Astrocyte (in vitro differentiated cells and primary cell): ENCODE results near the gene RPL6. TPM values are rescaled to one million over a fixed set of nuclear protein-coding genes. Genes with fewer than 3 reads are reported as not detected.
"Not testable (repeated sequence)": the region's sequence is repeated elsewhere in the genome, so short reads cannot be mapped to it uniquely, and the experiment has no call there.

Experiments
- DNase-seq: peaks from one replicate; pipeline ENCODE4 v3.0.0-alpha.2; 2010; ENCODE audit warnings: low read depth
- FAIRE-seq: peaks from 2 replicates; lab custom pipeline; 2011; peaks lifted over from hg19 to GRCh38; lab: Jason Lieb, UNC
- H2AFZ ChIP-seq: 2 replicates; pipeline ENCODE4 v1.6.0; 2012; ENCODE audit warnings: low read depth, low read length, inconsistent platforms
- H3K27ac ChIP-seq: 2 replicates; pipeline ENCODE4 v1.5.1; 2011; ENCODE audit warnings: low read depth, low read length, inconsistent platforms
- H3K27me3 ChIP-seq: 2 replicates; pipeline ENCODE4 v1.6.0; 2011; ENCODE audit warnings: low read length, inconsistent platforms; ENCODE audit not compliant: insufficient read depth
- H3K36me3 ChIP-seq: 2 replicates; pipeline ENCODE4 v1.5.1; 2011; ENCODE audit warnings: low read length, inconsistent platforms; ENCODE audit not compliant: insufficient read depth
- H3K4me1 ChIP-seq: 2 replicates; pipeline ENCODE4 v1.5.1; 2011; ENCODE audit warnings: low read length, inconsistent platforms; ENCODE audit not compliant: insufficient read depth
- H3K4me2 ChIP-seq: 2 replicates; pipeline ENCODE4 v1.6.0; 2012; ENCODE audit warnings: low read length, inconsistent platforms
- H3K4me3 ChIP-seq: 2 replicates; pipeline ENCODE4 v1.5.1; 2011; ENCODE audit warnings: low read depth, mild to moderate bottlenecking, low read length, inconsistent platforms; ENCODE audit not compliant: insufficient read depth
- H3K79me2 ChIP-seq: 2 replicates; pipeline ENCODE4 v1.6.0; 2012; ENCODE audit warnings: mild to moderate bottlenecking, low read length, inconsistent platforms; ENCODE audit not compliant: insufficient read depth
- H3K9ac ChIP-seq: 2 replicates; pipeline ENCODE4 v1.6.0; 2012; ENCODE audit warnings: mild to moderate bottlenecking, low read length, inconsistent platforms
- H3K9me3 ChIP-seq: 2 replicates; pipeline ENCODE4 v1.5.1; 2012; ENCODE audit warnings: low read depth, mild to moderate bottlenecking, low read length, inconsistent platforms; ENCODE audit not compliant: insufficient read depth
- H4K20me1 ChIP-seq: 2 replicates; pipeline ENCODE4 v1.6.0; 2012; ENCODE audit warnings: low read length, inconsistent platforms; ENCODE audit not compliant: insufficient read depth
- H3K27ac Mint-ChIP-seq: one replicate; pipeline ENCODE4 v1.8.0; 2021; ENCODE audit warnings: mild to moderate bottlenecking, mixed read lengths; ENCODE audit not compliant: unreplicated experiment
- H3K27me3 Mint-ChIP-seq: one replicate; pipeline ENCODE4 v1.8.0; 2021; ENCODE audit warnings: low read depth, mixed read lengths; ENCODE audit not compliant: unreplicated experiment
- H3K36me3 Mint-ChIP-seq: one replicate; pipeline ENCODE4 v1.8.0; 2021; ENCODE audit warnings: low read depth, mixed read lengths; ENCODE audit not compliant: unreplicated experiment
- H3K4me1 Mint-ChIP-seq: one replicate; pipeline ENCODE4 v1.8.0; 2021; ENCODE audit warnings: low read depth, mixed read lengths; ENCODE audit not compliant: unreplicated experiment
- H3K4me3 Mint-ChIP-seq: one replicate; pipeline ENCODE4 v1.8.0; 2021; ENCODE audit warnings: mild to moderate bottlenecking, moderate library complexity, mixed read lengths; ENCODE audit not compliant: unreplicated experiment
- H3K9me3 Mint-ChIP-seq: one replicate; pipeline ENCODE4 v1.8.0; 2021; ENCODE audit warnings: mild to moderate bottlenecking, mixed read lengths; ENCODE audit not compliant: unreplicated experiment
- CTCF ChIP-seq: IDR thresholded peaks from 2 replicates; pipeline ENCODE4 v1.5.1; 2011; ENCODE audit warnings: low read depth, mild to moderate bottlenecking, inconsistent platforms, low read length, moderate library complexity; ENCODE audit not compliant: insufficient read depth
- EZH2 ChIP-seq: IDR thresholded peaks from 2 replicates; pipeline ENCODE4 v1.6.1; 2012; ENCODE audit warnings: mild to moderate bottlenecking, low read length, inconsistent platforms; ENCODE audit not compliant: insufficient read depth
- total RNA-seq: library from RNA; stranded (reverse); gene quantifications from 2 replicates; pipeline ENCODE4 v1.2.1, GENCODE V29; 2021

The RPL6 gene
- total RNA-seq, 1 donor from 2014 or later = 1,136 TPM

DNA sequence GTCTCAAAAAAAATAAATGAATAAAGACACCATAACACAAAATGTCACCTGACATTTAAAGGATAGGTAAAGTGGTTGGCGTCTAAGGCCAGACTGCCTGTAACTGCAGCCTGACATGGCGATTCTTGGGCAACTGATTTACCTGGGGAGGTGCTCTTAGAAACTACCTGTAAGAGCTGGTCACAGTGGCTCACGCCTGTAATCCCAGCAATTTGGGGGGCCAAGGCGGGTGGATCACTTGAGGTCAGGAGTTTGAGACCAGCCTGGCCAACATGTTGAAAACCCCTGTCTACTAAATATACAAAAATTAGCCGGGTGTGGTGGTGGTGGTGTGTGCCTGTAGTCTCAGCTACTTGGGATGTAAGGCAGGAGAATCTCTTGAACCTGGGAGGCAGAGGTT, 8.4 kb downstream of the RPL6 start:
- Mint-ChIP-seq H3K4me1 (peaks cover 7% of the 10 kb centered on the region), H3K4me3 (no peak overlapping the region)

DNA sequence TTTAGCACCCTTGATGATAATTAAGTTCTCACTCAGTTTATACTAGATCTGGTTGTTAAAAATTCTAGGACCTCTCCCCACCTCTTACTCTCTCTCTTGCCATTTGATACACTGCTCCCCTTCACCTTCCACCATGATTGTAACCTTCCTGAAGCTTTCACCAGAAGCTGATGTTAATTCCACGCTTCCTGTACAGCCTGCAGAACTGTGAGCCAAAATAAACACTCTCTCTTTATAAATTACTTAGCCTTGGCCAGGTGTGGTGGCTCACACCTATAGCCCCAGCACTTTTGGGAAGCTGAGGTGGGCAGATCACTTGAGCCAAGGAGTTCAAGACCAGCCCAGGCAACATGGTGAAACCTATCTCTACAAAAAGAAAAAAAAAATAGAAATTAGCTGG, 16.1 kb downstream of the RPL6 start:
- Histone ChIP-seq H4K20me1 (no peaks in the 10 kb centered on the region), H3K9me3 (no peaks in the 10 kb centered on the region), H3K79me2 (no peaks in the 10 kb centered on the region), H3K4me3 (no peak overlapping the region), H3K36me3 (no peaks in the 10 kb centered on the region), H3K4me2 (no peak overlapping the region), H3K4me1 (no peaks in the 10 kb centered on the region), H3K27ac (no peak overlapping the region), H2AFZ (no peak overlapping the region), H3K27me3 (no peaks in the 10 kb centered on the region), H3K9ac (no peak overlapping the region)
- FAIRE-seq = no peak
- TF ChIP-seq EZH2 (no peak), CTCF (no peak)
- Mint-ChIP-seq H3K27ac (no peak overlapping the region), H3K4me3 (no peak overlapping the region), H3K36me3 (peaks cover 3% of the 10 kb centered on the region), H3K27me3 (no peaks in the 10 kb centered on the region), H3K9me3 (peaks cover 12% of the 10 kb centered on the region), H3K4me1 (no peaks in the 10 kb centered on the region)
- no peak for DNase-seq

More for the DNA sequence above, 8.4 kb downstream of the RPL6 start:
- Histone ChIP-seq H3K9ac (no peak overlapping the region), H3K27me3 (no peaks in the 10 kb centered on the region), H3K9me3 (no peaks in the 10 kb centered on the region), H4K20me1 (peaks cover 21% of the 10 kb centered on the region), H3K4me3 (no peak overlapping the region), H2AFZ (no peak overlapping the region), H3K79me2 (peaks cover 2% of the 10 kb centered on the region), H3K27ac (no peak overlapping the region), H3K4me1 (no peaks in the 10 kb centered on the region), H3K4me2 (no peak overlapping the region), H3K36me3 (peaks cover 18% of the 10 kb centered on the region)
- peaks cover 5% of the 10 kb centered on the region for H3K9me3 Mint-ChIP-seq
- H3K36me3 Mint-ChIP-seq = peaks cover 11% of the 10 kb centered on the region
- H3K27me3 Mint-ChIP-seq = no peaks in the 10 kb centered on the region
- H3K27ac Mint-ChIP-seq = no peak overlapping the region
- TF ChIP-seq CTCF (no peak), EZH2 (no peak)
- FAIRE-seq = no peak
- no peak for DNase-seq

DNA sequence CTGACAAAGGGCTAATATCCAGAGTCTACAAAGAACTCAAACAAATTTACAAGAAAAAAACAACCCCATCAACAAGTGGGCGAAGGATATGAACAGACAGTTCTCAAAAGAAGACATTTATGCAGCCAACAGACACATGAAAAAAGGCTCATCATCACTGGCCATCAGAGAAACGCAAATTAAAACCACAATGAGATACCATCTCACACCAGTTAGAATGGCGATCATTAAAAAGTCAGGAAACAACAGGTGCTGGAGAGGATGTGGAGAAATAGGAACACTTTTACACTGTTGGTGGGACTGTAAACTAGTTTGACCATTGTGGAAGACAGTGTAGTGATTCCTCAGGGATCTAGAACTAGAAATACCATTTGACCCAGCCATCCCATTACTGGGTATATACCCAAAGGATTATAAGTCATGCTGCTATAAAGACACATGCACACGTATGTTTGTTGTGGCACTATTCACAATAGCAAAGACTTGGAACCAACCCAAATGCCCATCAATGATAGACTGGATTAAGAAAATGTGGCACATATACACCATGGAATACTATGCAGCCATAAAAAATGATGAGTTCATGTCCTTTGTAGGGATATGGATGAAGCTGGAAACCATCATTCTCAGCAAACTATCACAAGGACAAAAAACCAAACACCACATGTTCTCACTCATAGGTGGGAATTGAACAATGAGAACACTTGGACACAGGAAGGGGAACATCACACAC, 19.3 kb downstream of the RPL6 start:
- H3K4me3 ChIP-seq, H3K27ac ChIP-seq, H3K79me2 ChIP-seq, H4K20me1 ChIP-seq, H3K27me3 ChIP-seq, H3K9ac ChIP-seq, H3K27ac Mint-ChIP-seq, H2AFZ ChIP-seq, H3K4me1 ChIP-seq, H3K36me3 Mint-ChIP-seq, H3K4me1 Mint-ChIP-seq, H3K9me3 ChIP-seq, H3K4me3 Mint-ChIP-seq, H3K4me2 ChIP-seq, H3K9me3 Mint-ChIP-seq, H3K36me3 ChIP-seq, DNase-seq, H3K27me3 Mint-ChIP-seq, FAIRE-seq: not testable (repeated sequence)
